Fibroblast of skin of abdomen (primary cell): ENCODE data around the gene IL17RE.

ENCODE experiments used
- DNase-seq: peaks from one replicate; pipeline ENCODE4 v3.0.0-alpha.2; 2013

Gene IL17RE

GRCh38 chr3:9908286-9908685, 5.6 kb downstream of the IL17RE start:
- DNase-seq, result no peak

DNA sequence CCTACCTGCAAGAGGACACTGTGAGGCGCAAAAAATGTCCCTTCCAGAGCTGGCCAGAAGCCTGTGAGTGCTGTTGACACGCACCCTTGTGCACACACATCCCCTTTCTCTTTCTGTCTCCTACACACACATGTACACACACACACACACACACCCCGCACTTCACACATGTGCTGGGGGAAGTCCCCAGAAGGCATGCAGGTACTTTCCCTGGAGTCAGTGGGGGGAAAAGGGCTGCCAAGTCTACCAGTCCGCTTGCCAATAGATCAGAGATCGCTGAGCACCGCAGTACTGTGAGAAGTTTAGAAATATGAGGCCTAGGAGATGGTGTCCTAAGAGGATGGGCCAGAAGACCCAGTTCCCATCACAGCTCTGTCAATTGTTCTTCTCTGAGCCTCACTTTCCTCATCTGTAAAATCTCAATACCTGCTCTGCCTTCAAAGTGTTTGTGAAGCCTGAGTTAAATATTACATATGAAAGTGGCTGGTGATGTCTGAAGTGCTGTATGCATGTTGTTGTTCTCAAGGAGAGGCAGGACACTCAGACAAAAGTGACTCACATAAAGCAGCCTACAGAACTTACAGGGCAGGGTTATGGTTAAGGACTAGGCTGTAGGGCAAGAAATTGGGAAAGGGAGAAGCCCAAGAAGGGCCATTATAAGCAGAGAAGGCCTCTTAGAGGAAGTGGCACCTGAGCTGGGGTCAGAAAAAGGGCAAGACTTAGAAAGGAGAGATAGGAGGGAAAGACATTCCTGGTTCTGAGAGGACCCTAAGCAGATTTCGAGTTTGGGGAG, 6.8 kb downstream of the IL17RE start:
- no peak for DNase-seq

GRCh38 chr3:9911863-9912262, 9.2 kb downstream of the IL17RE start:
- no peak for DNase-seq

- no peak for DNase-seq
These were observed 9.8 kb downstream of the IL17RE start for GRCh38 chr3:9912294-9912935.

- no peak for DNase-seq
These were observed 11.0 kb downstream of the IL17RE start for GRCh38 chr3:9913601-9914000.

DNA sequence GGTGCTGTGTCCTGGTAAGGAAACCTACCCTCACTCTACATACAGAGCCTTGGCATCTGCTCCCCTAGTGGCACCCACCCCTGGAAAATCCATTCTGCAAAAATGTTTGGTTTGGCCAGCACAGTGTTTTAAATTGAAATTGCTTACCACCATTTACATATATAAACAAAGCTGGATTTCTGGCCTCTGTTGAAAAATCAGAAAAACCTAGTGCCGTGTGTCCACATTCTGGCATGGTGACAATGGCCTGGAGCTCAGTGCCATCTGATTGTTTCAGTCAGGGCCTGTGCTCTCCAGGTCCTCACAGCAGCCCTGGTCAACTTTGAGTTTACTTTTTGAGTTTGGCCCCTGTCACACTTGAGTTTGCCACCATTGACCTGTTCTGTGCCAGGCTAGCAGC, 11.4 kb downstream of the IL17RE start:
- DNase-seq, result no peak

GRCh38 chr3:9914559-9915253, 12.1 kb downstream of the IL17RE start:
- DNase-seq, result no peak

DNA sequence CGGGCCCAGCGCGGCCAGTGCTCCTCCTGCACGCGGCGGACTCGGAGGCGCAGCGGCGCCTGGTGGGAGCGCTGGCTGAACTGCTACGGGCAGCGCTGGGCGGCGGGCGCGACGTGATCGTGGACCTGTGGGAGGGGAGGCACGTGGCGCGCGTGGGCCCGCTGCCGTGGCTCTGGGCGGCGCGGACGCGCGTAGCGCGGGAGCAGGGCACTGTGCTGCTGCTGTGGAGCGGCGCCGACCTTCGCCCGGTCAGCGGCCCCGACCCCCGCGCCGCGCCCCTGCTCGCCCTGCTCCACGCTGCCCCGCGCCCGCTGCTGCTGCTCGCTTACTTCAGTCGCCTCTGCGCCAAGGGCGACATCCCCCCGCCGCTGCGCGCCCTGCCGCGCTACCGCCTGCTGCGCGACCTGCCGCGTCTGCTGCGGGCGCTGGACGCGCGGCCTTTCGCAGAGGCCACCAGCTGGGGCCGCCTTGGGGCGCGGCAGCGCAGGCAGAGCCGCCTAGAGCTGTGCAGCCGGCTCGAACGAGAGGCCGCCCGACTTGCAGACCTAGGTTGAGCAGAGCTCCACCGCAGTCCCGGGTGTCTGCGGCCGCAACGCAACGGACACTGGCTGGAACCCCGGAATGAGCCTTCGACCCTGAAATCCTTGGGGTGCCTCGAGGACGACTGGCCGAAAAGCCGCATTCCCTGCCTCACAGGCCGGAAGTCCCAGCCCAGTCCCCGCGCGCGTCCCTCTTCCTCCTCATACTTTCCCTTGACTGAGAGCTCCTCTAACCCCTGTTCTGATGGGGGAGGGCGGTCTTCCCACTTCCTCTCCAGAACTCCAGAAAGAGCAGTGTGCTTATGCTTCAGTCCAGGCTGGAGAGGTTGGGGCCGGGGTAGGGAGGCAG, 12.8 kb downstream of the IL17RE start:
- DNase-seq, result peak; percentile 63

GRCh38 chr3:9916346-9916733, 13.7 kb downstream of the IL17RE start:
- peak; percentile 44 for DNase-seq

- DNase-seq, result peak; percentile 83
These were observed 14.4 kb downstream of the IL17RE start, which contains the start of gene IL17RC for GRCh38 chr3:9916734-9917680. TSS of gene IL17RC (plus strand) at chr3:9917098. CDS start at chr3:9917316, 218 bp downstream.

DNA sequence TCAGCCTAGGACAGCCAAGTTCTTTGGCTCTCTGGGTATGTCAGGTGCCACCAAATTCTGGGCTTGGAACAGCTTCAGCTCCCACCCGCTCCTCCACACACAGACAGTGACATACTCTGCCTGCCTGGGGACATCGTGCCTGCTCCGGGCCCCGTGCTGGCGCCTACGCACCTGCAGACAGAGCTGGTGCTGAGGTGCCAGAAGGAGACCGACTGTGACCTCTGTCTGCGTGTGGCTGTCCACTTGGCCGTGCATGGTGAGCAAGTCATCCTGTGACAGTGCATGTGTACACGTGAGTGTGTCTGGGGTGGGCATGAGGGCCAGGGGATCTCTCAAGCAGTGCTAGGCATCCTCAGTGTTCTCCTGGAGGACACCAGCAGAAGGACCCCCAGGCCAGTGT, 15.2 kb downstream of the IL17RE start:
- DNase-seq, result no peak

- no peak for DNase-seq
These were observed 15.8 kb downstream of the IL17RE start for GRCh38 chr3:9918261-9919038.

DNA sequence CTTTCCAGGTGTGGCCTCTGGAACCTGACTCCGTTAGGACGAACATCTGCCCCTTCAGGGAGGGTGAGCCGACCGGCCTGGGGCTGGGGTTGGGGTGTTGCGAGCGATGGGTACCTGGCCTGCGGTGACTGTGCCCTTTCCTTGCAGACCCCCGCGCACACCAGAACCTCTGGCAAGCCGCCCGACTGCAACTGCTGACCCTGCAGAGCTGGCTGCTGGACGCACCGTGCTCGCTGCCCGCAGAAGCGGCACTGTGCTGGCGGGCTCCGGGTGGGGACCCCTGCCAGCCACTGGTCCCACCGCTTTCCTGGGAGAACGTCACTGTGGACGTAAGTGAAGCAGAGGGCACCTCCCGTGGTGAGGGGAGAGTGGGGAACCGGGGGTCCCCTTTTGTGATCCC, 25.5 kb downstream of the IL17RE start:
- DNase-seq, result no peak

- no peak for DNase-seq
These were observed 28.3 kb downstream of the IL17RE start for GRCh38 chr3:9930804-9931418.

GRCh38 chr3:9932535-9932842, 29.8 kb downstream of the IL17RE start:
- no peak for DNase-seq

- DNase-seq, result peak; percentile 71
These were observed 30.4 kb downstream of the IL17RE start for GRCh38 chr3:9932843-9933560.

DNA sequence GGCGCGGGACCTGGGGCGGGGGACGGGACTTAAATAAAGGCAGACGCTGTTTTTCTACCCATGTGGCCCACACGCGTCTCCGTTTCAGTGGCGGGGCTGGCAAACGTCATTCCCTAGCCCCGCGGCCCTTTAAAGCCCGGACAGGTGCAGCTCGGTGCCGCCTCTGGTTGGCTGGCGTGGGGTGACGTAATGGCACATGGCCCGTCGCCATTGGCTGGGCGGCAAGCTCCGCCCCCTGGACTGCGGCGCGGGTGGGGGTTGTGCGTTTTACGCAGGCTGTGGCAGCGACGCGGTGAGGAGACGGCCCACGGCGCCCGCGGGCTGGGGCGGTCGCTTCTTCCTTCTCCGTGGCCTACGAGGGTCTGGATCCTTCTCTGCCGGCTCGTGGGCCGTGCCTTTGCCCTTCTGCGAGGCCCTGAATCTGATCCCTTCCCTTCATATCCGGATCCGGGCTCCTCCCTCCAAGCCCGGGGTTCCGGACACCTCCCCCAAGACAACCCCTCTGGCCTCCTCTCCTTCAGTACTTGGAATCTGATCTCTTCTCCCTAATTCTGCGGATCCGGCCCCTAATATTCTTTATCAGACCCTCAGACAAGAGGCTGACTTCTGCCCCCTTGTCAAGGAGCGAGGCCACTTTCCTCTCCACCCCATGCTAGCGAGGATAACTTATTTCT, 31.1 kb downstream of the IL17RE start, which contains the start of gene CRELD1:
Gene CRELD1, plus strand, starts transcription at position 274 of the 674 bp plus-strand sequence. CDS start 605 bp downstream, outside the sequence.
- DNase-seq, result peak; percentile 85

DNA sequence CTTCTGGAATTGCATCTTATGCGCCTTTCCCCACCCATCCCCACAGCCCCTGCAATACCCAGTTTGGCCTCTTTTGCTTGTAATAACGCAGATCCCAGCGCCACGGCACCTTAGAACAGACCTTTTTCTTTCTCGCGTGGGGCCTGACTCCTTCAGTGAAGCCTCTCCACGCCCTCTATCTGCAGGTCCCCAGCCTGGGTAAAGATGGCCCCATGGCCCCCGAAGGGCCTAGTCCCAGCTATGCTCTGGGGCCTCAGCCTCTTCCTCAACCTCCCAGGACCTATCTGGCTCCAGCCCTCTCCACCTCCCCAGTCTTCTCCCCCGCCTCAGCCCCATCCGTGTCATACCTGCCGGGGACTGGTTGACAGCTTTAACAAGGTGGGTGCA, 31.6 kb downstream of the IL17RE start:
- no peak for DNase-seq

DNA sequence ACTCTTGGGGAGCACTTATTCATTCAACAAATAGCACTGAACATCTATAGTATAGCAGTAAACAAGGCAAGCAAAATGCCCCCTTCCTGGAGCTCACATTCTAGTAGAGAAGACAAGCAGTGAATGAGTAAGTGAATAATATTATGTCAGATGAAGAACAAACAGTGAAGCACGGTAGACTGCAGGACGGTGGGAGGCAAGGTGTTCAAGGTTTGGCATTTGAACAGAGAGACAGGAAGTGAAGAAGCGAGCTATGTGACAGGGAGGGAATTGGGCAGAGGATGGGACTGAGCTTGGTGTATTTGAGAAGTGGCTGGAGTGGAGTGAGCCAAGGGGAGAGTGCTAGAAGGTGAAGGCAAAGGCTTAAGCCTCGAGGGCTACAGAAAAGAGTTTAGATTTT, 32.3 kb downstream of the IL17RE start:
- DNase-seq, result no peak
